GM23338 (cell line): ENCODE measurements around the gene TMCO4. TPM values are rescaled to one million over a fixed set of nuclear protein-coding genes. Genes with fewer than 3 reads are reported as not detected.

Experiments
- ATAC-seq: fragments of 200-7000 bp; cut with Tn5 transposase; 3 replicates; pipeline ENCODE4 v1.9.1; 2020
- DNase-seq: peaks from one replicate; pipeline ENCODE4 v3.0.0-alpha.2; 2015; ENCODE audit warnings: low spot score
- H2AFZ ChIP-seq: fragments of 200-600 bp; sonication (generic); 2 replicates; pipeline ENCODE4 v1.8.0; 2016; ENCODE audit warnings: antibody characterized with exemption, mild to moderate bottlenecking, moderate library complexity
- H3F3A ChIP-seq: fragments of 200-600 bp; sonication (generic); replicated peaks from 2 replicates; pipeline ENCODE4 v1.8.0; 2017; ENCODE audit warnings: antibody characterized with exemption, mixed run types, low read depth
- H3K27ac ChIP-seq: fragments of 200-600 bp; sonication (generic); 2 replicates; pipeline ENCODE4 v1.6.1; 2016; ENCODE audit warnings: low read depth
- H3K27me3 ChIP-seq: fragments of 200-600 bp; sonication (generic); 2 replicates; pipeline ENCODE4 v1.8.0; 2016; ENCODE audit warnings: mild to moderate bottlenecking, mixed run types, moderate library complexity; ENCODE audit not compliant: insufficient read depth
- H3K36me3 ChIP-seq: fragments of 200-600 bp; sonication (generic); 2 replicates; pipeline ENCODE4 v1.8.0; 2016; ENCODE audit warnings: mild to moderate bottlenecking; ENCODE audit not compliant: insufficient read depth
- H3K4me1 ChIP-seq: fragments of 200-600 bp; sonication (generic); 2 replicates; pipeline ENCODE4 v1.8.0; 2016; ENCODE audit warnings: mild to moderate bottlenecking, moderate library complexity; ENCODE audit not compliant: insufficient read depth
- H3K4me2 ChIP-seq: fragments of 200-600 bp; sonication (generic); 2 replicates; pipeline ENCODE4 v1.7.1; 2017; ENCODE audit warnings: mixed run types
- H3K4me3 ChIP-seq: fragments of 200-600 bp; sonication (generic); 2 replicates; pipeline ENCODE4 v1.6.1; 2016; ENCODE audit warnings: mixed run types
- H3K79me2 ChIP-seq: fragments of 200-600 bp; sonication (generic); replicated peaks from 2 replicates; pipeline ENCODE4 v1.8.0; 2017; ENCODE audit warnings: mild to moderate bottlenecking; ENCODE audit not compliant: insufficient read depth
- H3K9me2 ChIP-seq: fragments of 200-600 bp; sonication (generic); 2 replicates; pipeline ENCODE4 v1.8.0; 2017; ENCODE audit not compliant: insufficient read depth
- H4K20me1 ChIP-seq: fragments of 200-600 bp; sonication (generic); replicated peaks from 2 replicates; pipeline ENCODE4 v1.8.0; 2017; ENCODE audit warnings: mild to moderate bottlenecking; ENCODE audit not compliant: insufficient read depth
- H3K27ac Mint-ChIP-seq: 2 replicates; pipeline ENCODE4 v1.8.0; 2020; ENCODE audit warnings: inconsistent platforms, mild to moderate bottlenecking, moderate library complexity, mixed read lengths
- H3K27me3 Mint-ChIP-seq: 3 replicates; pipeline ENCODE4 v1.8.0; 2022; ENCODE audit warnings: low read depth, mild to moderate bottlenecking, moderate library complexity, mixed read lengths, inconsistent platforms; ENCODE audit not compliant: insufficient read depth, poor library complexity
- H3K36me3 Mint-ChIP-seq: 3 replicates; pipeline ENCODE4 v1.8.0; 2021; ENCODE audit warnings: low read depth, mild to moderate bottlenecking, inconsistent platforms, moderate library complexity, mixed read lengths
- H3K4me1 Mint-ChIP-seq: 3 replicates; pipeline ENCODE4 v1.8.0; 2020; ENCODE audit warnings: mild to moderate bottlenecking, inconsistent platforms, mixed read lengths
- H3K4me3 Mint-ChIP-seq: 3 replicates; pipeline ENCODE4 v1.8.0; 2021; ENCODE audit warnings: moderate library complexity, mild to moderate bottlenecking, inconsistent platforms, mixed read lengths
- H3K9me3 Mint-ChIP-seq: 3 replicates; pipeline ENCODE4 v1.8.0; 2020; ENCODE audit warnings: moderate library complexity, mild to moderate bottlenecking, inconsistent platforms, mixed read lengths
- CREB1 ChIP-seq: fragments of 250-450 bp; sonication (Bioruptor Pico); IDR thresholded peaks from 2 replicates; pipeline ENCODE4 v1.5.0; 2020; ENCODE audit warnings: low read depth, mild to moderate bottlenecking, moderate library complexity
- CTCF ChIP-seq, 2 experiments: fragments of 200-600 bp in 1 of 2; sonication (generic) in 1 of 2; conservative IDR thresholded peaks; 2 replicates each; pipeline versions ENCODE4 v1.5.1 to v1.6.1; 2016 to 2017; ENCODE audit warnings: antibody characterized with exemption in 2 of 2, low read depth in 2 of 2, mild to moderate bottlenecking in 2 of 2, moderate library complexity in 1 of 2
- EZH2 ChIP-seq: fragments of 200-600 bp; sonication (generic); IDR thresholded peaks from one replicate; pipeline ENCODE4 v1.8.0; 2017; ENCODE audit warnings: antibody characterized with exemption, mild to moderate bottlenecking, low read depth; ENCODE audit not compliant: unreplicated experiment
- EZH2phosphoT487 ChIP-seq: fragments of 200-600 bp; sonication (generic); IDR thresholded peaks from one replicate; pipeline ENCODE4 v1.8.1; 2018; ENCODE audit warnings: antibody characterized with exemption; ENCODE audit not compliant: unreplicated experiment
- NANOG ChIP-seq: IDR thresholded peaks from 2 replicates; pipeline ENCODE4 v1.6.1; 2016; ENCODE audit warnings: antibody characterized with exemption, borderline replicate concordance
- REST ChIP-seq: IDR thresholded peaks from one replicate; pipeline ENCODE4 v1.6.1; 2018; ENCODE audit warnings: antibody characterized with exemption; ENCODE audit not compliant: unreplicated experiment
- ZNF331 ChIP-seq: fragments of 250-450 bp; sonication (Bioruptor Pico); IDR thresholded peaks from 2 replicates; pipeline ENCODE4 v1.5.0; 2020; ENCODE audit warnings: low read depth, mild to moderate bottlenecking, moderate library complexity
- polyA plus RNA-seq: library from polyadenylated mRNA; unstranded; fragments of >200 nt; fragmentation: Nextera tagmentation; extraction: Ambion mirVana; gene quantifications from 2 replicates; pipeline ENCODE4 v1.2.1, GENCODE V29; 2016
- total RNA-seq: library from RNA; depleted of rRNA; stranded (reverse); fragments of >200 nt; shearing (Covaris generic); gene quantifications from 2 replicates; pipeline ENCODE4 v1.2.3, GENCODE V29; 2014

The TMCO4 gene
- total and polyA plus RNA-seq, 2 experiments from 2014 or later = 2.6 to 6.9 TPM

- no peak for ATAC-seq
- peaks cover 25% of the 10 kb centered on the region for H3K4me1 Mint-ChIP-seq
Observed at GRCh38 chr1:19717467-19717866, 82.2 kb downstream of the TMCO4 start.

GRCh38 chr1:19715334-19716203 lies 84.1 kb downstream of the TMCO4 start:
- H3K36me3 Mint-ChIP-seq = no peaks in the 10 kb centered on the region
- H3K27me3 Mint-ChIP-seq = peaks cover 2% of the 10 kb centered on the region
- peak; percentile 86 to 95 for TF ChIP-seq CTCF (conservative IDR thresholded peaks at IDR 0.05; ENCODE audit: low read depth in 2 of 2)
- TF ChIP-seq ZNF331 = no peak
- no peak for TF ChIP-seq EZH2
- TF ChIP-seq CREB1 (CRISPR knock-in tag) = 0 out of 2 replicates have a peak, but pooled peaks have one; percentile 17
- no peak for TF ChIP-seq REST
- no peak overlapping the region for H3K4me2 ChIP-seq
- H3K4me3 ChIP-seq = no peak overlapping the region
- DNase-seq (peak; percentile 99), ATAC-seq (peak; percentile 98)
- peaks cover 13% of the 10 kb centered on the region for H3K4me1 Mint-ChIP-seq
- H3K4me3 Mint-ChIP-seq = no peak overlapping the region; the same call in 2 of the 3 replicates
- no peak overlapping the region for H2AFZ ChIP-seq
- no peaks in the 10 kb centered on the region for H3F3A ChIP-seq
- H3K4me1 ChIP-seq = peaks cover 3% of the 10 kb centered on the region
- H3K36me3 ChIP-seq = no peaks in the 10 kb centered on the region
- no peak overlapping the region for H3K27ac Mint-ChIP-seq
- H4K20me1 ChIP-seq = no peaks in the 10 kb centered on the region
- no peaks in the 10 kb centered on the region for H3K9me2 ChIP-seq
- no peaks in the 10 kb centered on the region for H3K9me3 Mint-ChIP-seq
- no peaks in the 10 kb centered on the region for H3K79me2 ChIP-seq
- no peaks in the 10 kb centered on the region for H3K27me3 ChIP-seq
- H3K27ac ChIP-seq = no peak overlapping the region

More at GRCh38 chr1:19717467-19717866, 82.2 kb downstream of the TMCO4 start:
- no peak overlapping the region for H3K4me3 ChIP-seq
- DNase-seq = no peak
- peaks cover 11% of the 10 kb centered on the region for H3K4me1 ChIP-seq
- no peak overlapping the region for H2AFZ ChIP-seq
- no peaks in the 10 kb centered on the region for H3F3A ChIP-seq
- H3K27ac ChIP-seq = no peak overlapping the region
- TF ChIP-seq CTCF (conservative IDR thresholded peaks at IDR 0.05; ENCODE audit: low read depth in 2 of 2) (peak in 1 of 2 experiments; percentile 19; a peak in 2 of 4 replicates), NANOG (no peak), EZH2phosphoT487 (no peak)
- H3K4me2 ChIP-seq = no peak overlapping the region
- no peak overlapping the region for H3K4me3 Mint-ChIP-seq
- no peak overlapping the region for H3K27ac Mint-ChIP-seq
- H4K20me1 ChIP-seq = no peaks in the 10 kb centered on the region
- H3K79me2 ChIP-seq = no peaks in the 10 kb centered on the region
- H3K9me2 ChIP-seq = no peaks in the 10 kb centered on the region
- no peaks in the 10 kb centered on the region for H3K36me3 Mint-ChIP-seq
- peaks cover 2% of the 10 kb centered on the region for H3K27me3 Mint-ChIP-seq
- H3K27me3 ChIP-seq = no peaks in the 10 kb centered on the region
- no peaks in the 10 kb centered on the region for H3K36me3 ChIP-seq
- no peaks in the 10 kb centered on the region for H3K9me3 Mint-ChIP-seq
